ENCODE data around the gene KCNQ4.

DNA sequence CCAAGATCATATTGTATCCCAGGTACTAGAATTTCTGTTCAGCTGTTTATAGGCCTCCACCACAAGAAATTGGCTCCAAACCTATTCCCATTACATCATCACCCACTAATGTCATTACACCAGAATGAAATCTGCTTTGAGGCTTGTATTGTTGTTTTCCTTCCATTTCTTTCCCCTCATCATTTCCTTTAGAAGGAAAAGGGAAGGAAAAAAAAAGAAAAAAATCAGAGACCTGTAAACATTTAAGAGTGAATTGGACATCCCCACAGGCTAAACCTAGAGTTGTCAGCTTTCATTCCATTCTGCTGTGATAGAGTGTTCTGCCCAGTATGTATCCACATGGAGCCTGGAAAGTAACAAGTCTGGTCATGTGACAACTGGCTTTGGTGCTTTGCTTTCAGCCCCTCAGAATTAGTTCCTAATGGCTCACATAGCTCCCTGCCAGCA lies 47.5 kb upstream of the KCNQ4 start:
- TF ChIP-seq, protein P1, sequence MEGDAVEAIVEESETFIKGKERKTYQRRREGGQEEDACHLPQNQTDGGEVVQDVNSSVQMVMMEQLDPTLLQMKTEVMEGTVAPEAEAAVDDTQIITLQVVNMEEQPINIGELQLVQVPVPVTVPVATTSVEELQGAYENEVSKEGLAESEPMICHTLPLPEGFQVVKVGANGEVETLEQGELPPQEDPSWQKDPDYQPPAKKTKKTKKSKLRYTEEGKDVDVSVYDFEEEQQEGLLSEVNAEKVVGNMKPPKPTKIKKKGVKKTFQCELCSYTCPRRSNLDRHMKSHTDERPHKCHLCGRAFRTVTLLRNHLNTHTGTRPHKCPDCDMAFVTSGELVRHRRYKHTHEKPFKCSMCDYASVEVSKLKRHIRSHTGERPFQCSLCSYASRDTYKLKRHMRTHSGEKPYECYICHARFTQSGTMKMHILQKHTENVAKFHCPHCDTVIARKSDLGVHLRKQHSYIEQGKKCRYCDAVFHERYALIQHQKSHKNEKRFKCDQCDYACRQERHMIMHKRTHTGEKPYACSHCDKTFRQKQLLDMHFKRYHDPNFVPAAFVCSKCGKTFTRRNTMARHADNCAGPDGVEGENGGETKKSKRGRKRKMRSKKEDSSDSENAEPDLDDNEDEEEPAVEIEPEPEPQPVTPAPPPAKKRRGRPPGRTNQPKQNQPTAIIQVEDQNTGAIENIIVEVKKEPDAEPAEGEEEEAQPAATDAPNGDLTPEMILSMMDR (IDR thresholded peaks at IDR 0.05; ENCODE audit: low read length) = no peak
- TF ChIP-seq EZH2 (IDR thresholded peaks at IDR 0.05; ENCODE audit: borderline replicate concordance, low read length) = no peak
